Measurements from ENCODE around the gene RPS2. TPM values are rescaled to one million over a fixed set of nuclear protein-coding genes. Genes with fewer than 3 reads are reported as not detected.

The RPS2 gene
- total RNA-seq, 1 experiment from 2014 or later: 4,395 TPM

DNA sequence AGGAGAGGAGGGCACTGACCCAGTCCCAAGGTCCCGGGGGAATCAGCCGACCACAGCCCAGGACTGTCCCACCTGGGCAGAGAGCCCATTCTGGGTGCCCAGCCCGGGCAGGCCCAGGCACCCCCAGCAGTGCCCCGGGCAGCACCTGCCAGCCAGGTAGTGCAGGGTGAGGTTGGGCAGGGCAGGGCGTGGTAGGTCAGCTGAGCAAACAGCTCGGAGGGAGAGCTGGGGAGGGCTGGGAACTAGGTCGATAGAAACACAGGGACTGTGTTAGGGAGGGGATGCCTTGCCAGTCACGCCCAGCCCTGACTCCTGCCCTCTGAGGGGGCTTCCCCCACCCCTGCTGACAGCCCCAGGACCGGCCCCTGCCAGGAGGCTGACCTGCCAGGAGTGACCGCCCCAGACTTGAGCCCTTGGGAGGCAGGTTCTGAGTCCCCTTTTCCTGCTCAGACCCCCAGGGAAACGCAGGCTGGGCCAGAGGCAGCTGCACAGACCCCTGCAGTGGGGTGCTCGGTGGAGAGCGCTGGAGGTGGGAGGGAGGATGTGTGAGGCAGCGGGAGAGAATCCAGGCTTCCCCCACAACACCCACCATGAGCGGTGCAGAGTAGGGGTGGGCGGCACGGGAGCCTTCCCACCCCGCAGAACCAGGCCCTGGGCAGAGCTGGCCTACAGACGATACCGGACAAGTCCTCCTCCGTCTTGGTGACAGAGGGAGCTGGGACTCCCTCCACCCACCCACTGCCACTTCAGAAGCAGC lies 51.1 kb downstream of the RPS2 start:
- Mint-ChIP-seq H3K9me3 (no peaks in the 10 kb centered on the region), H3K27me3 (ENCODE audit: low read depth) (peaks cover 43% of the 10 kb centered on the region), H3K36me3 (no peaks in the 10 kb centered on the region), H3K4me3 (no peak overlapping the region), H3K4me1 (peaks cover 27% of the 10 kb centered on the region), H3K27ac (no peak overlapping the region)
- TF ChIP-seq HMGA2 (CRISPR knock-in tag; IDR thresholded peaks at IDR 0.05) (no peak), TEAD4 (CRISPR knock-in tag; IDR thresholded peaks at IDR 0.05) (no peak)
- TF ChIP-seq, protein P1, sequence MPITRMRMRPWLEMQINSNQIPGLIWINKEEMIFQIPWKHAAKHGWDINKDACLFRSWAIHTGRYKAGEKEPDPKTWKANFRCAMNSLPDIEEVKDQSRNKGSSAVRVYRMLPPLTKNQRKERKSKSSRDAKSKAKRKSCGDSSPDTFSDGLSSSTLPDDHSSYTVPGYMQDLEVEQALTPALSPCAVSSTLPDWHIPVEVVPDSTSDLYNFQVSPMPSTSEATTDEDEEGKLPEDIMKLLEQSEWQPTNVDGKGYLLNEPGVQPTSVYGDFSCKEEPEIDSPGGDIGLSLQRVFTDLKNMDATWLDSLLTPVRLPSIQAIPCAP (CRISPR knock-in tag; IDR thresholded peaks at IDR 0.05): no peak
- DNase-seq (ENCODE audit: low spot score): no peak
- ChIA-PET POLR2A (no interaction called here), CTCF (interaction anchor here (0.6 to 1.8 kb wide), 3 partner anchors 10 to 227 kb away, joined by 3 to 11 read pairs (median 4); no protein-coding TSS in a partner anchor)
- ATAC-seq: no peak

DNA sequence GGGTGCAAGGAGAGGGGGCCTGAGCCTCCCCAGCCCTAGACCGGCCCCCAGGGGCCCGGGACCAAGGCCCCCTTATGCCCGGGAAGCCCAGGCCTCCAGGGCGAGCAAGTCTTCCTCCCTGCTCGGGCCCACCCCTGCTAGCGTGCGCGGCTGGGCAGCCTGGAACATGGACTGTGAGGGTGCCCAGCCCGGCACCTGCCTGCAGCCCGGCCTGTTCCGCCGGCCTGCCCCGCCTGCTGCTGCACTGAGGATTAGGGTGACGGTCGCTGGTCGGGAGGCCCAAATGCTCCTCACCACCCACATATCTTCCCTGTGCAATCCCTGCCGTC lies 52.4 kb downstream of the RPS2 start:
- no peaks in the 10 kb centered on the region for H3K36me3 Mint-ChIP-seq
- H3K9me3 Mint-ChIP-seq: no peaks in the 10 kb centered on the region
- no peak for TF ChIP-seq TP53 (CRISPR knock-in tag; IDR thresholded peaks at IDR 0.05)
- TF ChIP-seq JAZF1 (CRISPR knock-in tag; IDR thresholded peaks at IDR 0.05): no peak
- no peak for TF ChIP-seq ZNF138 (CRISPR knock-in tag; conservative IDR thresholded peaks at IDR 0.05)
- TF ChIP-seq, protein P2, sequence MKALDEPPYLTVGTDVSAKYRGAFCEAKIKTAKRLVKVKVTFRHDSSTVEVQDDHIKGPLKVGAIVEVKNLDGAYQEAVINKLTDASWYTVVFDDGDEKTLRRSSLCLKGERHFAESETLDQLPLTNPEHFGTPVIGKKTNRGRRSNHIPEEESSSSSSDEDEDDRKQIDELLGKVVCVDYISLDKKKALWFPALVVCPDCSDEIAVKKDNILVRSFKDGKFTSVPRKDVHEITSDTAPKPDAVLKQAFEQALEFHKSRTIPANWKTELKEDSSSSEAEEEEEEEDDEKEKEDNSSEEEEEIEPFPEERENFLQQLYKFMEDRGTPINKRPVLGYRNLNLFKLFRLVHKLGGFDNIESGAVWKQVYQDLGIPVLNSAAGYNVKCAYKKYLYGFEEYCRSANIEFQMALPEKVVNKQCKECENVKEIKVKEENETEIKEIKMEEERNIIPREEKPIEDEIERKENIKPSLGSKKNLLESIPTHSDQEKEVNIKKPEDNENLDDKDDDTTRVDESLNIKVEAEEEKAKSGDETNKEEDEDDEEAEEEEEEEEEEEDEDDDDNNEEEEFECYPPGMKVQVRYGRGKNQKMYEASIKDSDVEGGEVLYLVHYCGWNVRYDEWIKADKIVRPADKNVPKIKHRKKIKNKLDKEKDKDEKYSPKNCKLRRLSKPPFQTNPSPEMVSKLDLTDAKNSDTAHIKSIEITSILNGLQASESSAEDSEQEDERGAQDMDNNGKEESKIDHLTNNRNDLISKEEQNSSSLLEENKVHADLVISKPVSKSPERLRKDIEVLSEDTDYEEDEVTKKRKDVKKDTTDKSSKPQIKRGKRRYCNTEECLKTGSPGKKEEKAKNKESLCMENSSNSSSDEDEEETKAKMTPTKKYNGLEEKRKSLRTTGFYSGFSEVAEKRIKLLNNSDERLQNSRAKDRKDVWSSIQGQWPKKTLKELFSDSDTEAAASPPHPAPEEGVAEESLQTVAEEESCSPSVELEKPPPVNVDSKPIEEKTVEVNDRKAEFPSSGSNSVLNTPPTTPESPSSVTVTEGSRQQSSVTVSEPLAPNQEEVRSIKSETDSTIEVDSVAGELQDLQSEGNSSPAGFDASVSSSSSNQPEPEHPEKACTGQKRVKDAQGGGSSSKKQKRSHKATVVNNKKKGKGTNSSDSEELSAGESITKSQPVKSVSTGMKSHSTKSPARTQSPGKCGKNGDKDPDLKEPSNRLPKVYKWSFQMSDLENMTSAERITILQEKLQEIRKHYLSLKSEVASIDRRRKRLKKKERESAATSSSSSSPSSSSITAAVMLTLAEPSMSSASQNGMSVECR (CRISPR knock-in tag; IDR thresholded peaks at IDR 0.05; ENCODE audit: borderline replicate concordance): no peak
- no peak overlapping the region for H3K27ac Mint-ChIP-seq
- DNase-seq (ENCODE audit: low spot score): no peak
- POLR2A ChIA-PET: no interaction called here
- CTCF ChIA-PET: interaction anchor here (0.6 kb wide), 1 partner anchor 29 kb away, joined by 3 read pairs; no protein-coding TSS in a partner anchor
- no peak overlapping the region for H3K4me3 Mint-ChIP-seq
- ATAC-seq: no peak
- H3K27me3 Mint-ChIP-seq (ENCODE audit: low read depth): peaks cover 35% of the 10 kb centered on the region
- peaks cover 29% of the 10 kb centered on the region for H3K4me1 Mint-ChIP-seq

Other genes with a start within 250 kb of the RPS2 start
- 86.8 to 106 TPM (median 103 TPM) in 3 replicates for gene NME3, start 193.3 kb downstream of the RPS2 start, total RNA-seq (2021)
- 23.2 to 30.8 TPM (median 25.7 TPM) in 3 replicates for gene EME2, start 192.0 kb downstream of the RPS2 start, total RNA-seq (2021)
- gene MRPS34, start 191.7 kb downstream of the RPS2 start, total RNA-seq (2021): 258 to 262 TPM (median 261 TPM) in 3 replicates
- gene SPSB3, start 182.3 kb downstream of the RPS2 start, total RNA-seq (2021): 27.2 to 32.8 TPM (median 28.4 TPM) in 3 replicates
- gene NUBP2, start 181.9 kb downstream of the RPS2 start, total RNA-seq (2021): 76.4 to 89.2 TPM (median 77.6 TPM) in 3 replicates
- gene IGFALS, start 171.1 kb downstream of the RPS2 start, total RNA-seq (2021): not detected in 3 replicates
- gene HAGH, start 138.0 kb downstream of the RPS2 start, total RNA-seq (2021): 36.0 to 43.1 TPM (median 38.2 TPM) in 3 replicates
- gene FAHD1, start 137.6 kb downstream of the RPS2 start, total RNA-seq (2021): 14.3 to 19.5 TPM (median 19.4 TPM) in 3 replicates
- 1.4 to 3.9 TPM (median 3.3 TPM) in 3 replicates for gene MEIOB, start 92.7 kb downstream of the RPS2 start, total RNA-seq (2021)
- gene HS3ST6, start 46.4 kb downstream of the RPS2 start, total RNA-seq (2021): 0.41 to 1.0 TPM (median 0.50 TPM) in 3 replicates
- gene MSRB1, start 21.6 kb downstream of the RPS2 start, total RNA-seq (2021): 26.4 to 29.8 TPM (median 28.3 TPM) in 3 replicates
- 0.77 to 1.1 TPM (median 0.96 TPM) in 3 replicates for gene RPL3L, start 10.1 kb downstream of the RPS2 start, total RNA-seq (2021)
- 200 to 228 TPM (median 205 TPM) in 3 replicates for gene NDUFB10, start 5.3 kb downstream of the RPS2 start, total RNA-seq (2021)
- 0.31 TPM in 1 of 3 replicates, not detected in the others for gene RNF151, start 2.0 kb upstream of the RPS2 start, total RNA-seq (2021)
- gene TBL3, start 7.2 kb upstream of the RPS2 start, total RNA-seq (2021): 67.6 to 73.4 TPM (median 71.3 TPM) in 3 replicates
- 5.7 to 7.7 TPM (median 6.9 TPM) in 3 replicates for gene NOXO1, start 16.6 kb upstream of the RPS2 start, total RNA-seq (2021)
- gene GFER, start 19.4 kb upstream of the RPS2 start, total RNA-seq (2021): 56.0 to 58.5 TPM (median 57.0 TPM) in 3 replicates
- gene SYNGR3, start 25.1 kb upstream of the RPS2 start, total RNA-seq (2021): 41.5 to 53.5 TPM (median 51.2 TPM) in 3 replicates
- 53.9 to 66.4 TPM (median 55.5 TPM) in 3 replicates for gene ZNF598, start 45.0 kb upstream of the RPS2 start, total RNA-seq (2021)
- 15.2 to 28.6 TPM (median 22.0 TPM) in 3 replicates for gene NPW, start 55.0 kb upstream of the RPS2 start, total RNA-seq (2021)
- 23.3 to 31.1 TPM (median 28.0 TPM) in 3 replicates for gene NHERF2, start 62.1 kb upstream of the RPS2 start, total RNA-seq (2021)
- gene NTHL1, start 83.0 kb upstream of the RPS2 start, total RNA-seq (2021): 90.5 to 93.4 TPM (median 93.3 TPM) in 3 replicates
- gene TSC2, start 83.2 kb upstream of the RPS2 start, total RNA-seq (2021): 103 to 134 TPM (median 117 TPM) in 3 replicates
- 96.8 to 102 TPM (median 98.9 TPM) in 3 replicates for gene PKD1, start 171.1 kb upstream of the RPS2 start, total RNA-seq (2021)
- gene RAB26, start 183.8 kb upstream of the RPS2 start, total RNA-seq (2021): 6.2 to 7.3 TPM (median 6.9 TPM) in 3 replicates
- gene TRAF7, start 191.0 kb upstream of the RPS2 start, total RNA-seq (2021): 148 to 159 TPM (median 152 TPM) in 3 replicates
- gene CASKIN1, start 231.8 kb upstream of the RPS2 start, total RNA-seq (2021): 9.4 to 15.7 TPM (median 11.3 TPM) in 3 replicates
- gene MLST8, start 240.6 kb upstream of the RPS2 start, total RNA-seq (2021): 71.6 to 76.1 TPM (median 75.9 TPM) in 3 replicates
- gene BRICD5, start 246.0 kb upstream of the RPS2 start, total RNA-seq (2021): 12.5 to 15.2 TPM (median 13.6 TPM) in 3 replicates